ENCODE results near the gene PRKG1.
"Not testable (repeated sequence)": the region's sequence is repeated elsewhere in the genome, so short reads cannot be mapped to it uniquely, and the experiment has no call there.

PRKG1 gene

DNA sequence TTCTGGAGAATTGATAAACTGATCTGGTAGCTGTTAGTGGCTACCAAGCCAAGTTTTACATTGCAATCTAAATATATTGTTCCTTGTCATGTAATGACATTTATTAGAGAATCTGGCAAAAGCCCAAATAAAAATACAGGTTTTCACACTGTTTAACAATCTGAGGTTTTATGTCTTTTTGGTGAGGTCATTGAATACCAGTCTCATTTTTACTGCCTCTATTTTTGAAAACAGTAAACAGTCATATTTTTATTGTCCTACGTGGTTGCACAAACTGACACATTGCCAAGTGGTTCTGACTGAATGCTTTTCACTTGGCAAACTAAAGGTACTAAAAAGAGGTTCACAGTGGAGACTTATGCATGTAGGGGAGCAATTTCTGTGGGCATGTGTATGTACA is 157.5 kb downstream of the PRKG1 start:
- DNase-seq: no peak

DNA sequence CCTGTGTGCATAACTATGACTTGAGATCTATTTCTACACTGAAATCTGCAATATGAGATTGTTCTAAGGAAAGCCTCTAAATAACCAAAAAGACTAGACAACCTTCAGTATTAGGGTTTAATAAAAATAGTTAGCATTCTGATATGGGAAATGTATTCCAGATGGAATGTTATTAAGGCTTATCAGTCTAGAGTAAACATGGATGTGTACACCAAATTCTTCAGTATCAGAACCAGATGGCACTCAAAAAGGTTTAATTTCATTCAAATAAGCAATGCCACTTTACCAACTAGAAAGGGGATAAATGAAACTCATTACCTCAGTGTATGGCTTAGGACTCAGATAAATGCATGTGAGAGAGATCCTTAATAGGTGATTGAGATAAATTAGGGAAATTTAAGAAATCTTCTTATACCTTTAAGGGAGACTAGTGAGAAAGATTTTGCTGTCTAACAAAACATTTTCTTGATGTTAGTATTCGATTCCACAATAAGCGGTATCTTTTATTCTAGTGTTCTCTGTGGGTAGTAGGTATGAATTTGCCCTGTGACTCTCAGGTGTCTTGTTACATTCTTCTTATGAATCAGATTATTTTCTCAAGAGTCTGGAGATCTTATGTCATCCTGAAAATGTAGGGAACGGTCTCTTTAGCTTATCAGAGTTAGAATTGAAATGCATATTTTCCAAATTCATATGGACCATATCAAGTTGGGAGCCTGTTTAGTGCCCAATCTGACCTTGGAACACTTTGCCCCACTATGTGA is 159.2 kb downstream of the PRKG1 start:
- no peak for DNase-seq

DNA sequence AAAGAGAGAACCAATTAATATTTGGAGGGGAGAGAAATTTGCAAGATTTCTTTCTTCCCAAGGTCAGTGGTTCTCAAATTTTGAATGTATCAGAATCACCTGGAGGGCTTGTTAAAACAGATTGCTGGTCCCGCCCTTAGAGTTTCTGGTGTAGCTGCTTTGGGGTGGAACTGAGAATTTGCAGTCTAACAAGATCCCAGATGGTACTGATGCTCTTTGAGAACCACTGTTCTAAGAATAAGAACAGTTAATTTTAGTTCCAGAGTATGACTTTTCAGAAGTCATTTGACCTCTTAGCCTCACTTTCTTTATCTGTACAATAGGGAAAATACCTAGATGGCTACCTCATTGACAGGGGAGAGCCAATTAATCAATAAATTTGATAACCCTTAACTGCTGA is 161.6 kb downstream of the PRKG1 start:
- no peak for DNase-seq

DNA sequence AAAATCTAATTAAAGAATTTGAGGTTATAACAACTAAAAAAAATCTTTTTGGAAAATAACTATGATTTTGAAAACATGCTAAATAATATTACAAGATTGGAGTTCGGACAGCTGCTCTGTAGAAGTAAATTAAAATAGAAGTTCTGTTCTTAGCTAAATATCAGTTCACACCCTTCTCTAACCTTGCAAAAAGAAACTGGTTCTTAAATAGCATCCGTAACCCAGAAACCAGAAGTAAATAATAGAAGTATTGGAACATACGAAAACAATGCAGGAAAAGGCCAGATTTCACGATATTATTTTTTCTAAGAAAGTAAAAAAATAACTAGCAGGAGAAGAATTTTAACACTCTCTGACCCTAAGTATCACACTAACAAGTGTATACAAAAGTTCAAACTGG is 164.7 kb downstream of the PRKG1 start:
- no peak for DNase-seq

DNA sequence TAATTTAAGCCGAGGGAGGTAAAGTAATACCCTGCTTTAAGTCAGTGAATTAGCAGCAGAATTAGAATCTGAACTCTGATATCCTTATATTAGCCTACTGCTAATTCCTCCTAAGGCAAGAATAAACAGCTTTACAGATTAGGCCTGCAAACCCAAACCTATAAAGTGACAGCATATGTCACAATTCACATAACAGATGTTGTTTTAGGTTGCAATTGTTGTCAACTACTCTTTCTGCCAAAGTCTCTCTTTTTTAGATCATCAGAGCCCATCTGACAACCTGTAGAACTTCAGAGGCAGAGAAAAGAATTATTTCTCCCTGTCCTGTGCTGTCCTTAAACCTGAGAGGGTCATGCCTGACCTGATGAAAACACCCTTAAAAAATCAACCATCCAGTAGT is 167.2 kb downstream of the PRKG1 start:
- DNase-seq: no peak

DNA sequence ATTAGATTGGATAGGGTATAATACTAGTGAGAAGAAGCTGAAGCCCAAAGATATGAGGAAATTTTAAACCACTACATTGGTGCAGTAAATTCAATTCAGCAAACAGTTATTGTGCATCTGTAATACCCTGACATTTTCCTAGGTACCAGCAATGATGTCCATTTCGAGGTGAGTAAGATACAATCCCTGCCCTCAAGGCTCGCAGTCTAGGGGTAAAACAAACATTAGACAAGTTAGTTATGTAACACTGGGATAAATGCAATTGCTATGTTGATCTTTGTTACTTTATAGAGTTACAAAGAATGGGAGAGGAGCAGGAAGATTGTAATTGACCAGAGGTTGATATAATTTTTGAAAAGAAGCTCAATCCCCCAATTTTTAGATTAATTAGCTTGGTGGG is 168.1 kb downstream of the PRKG1 start:
- DNase-seq: no peak

DNA sequence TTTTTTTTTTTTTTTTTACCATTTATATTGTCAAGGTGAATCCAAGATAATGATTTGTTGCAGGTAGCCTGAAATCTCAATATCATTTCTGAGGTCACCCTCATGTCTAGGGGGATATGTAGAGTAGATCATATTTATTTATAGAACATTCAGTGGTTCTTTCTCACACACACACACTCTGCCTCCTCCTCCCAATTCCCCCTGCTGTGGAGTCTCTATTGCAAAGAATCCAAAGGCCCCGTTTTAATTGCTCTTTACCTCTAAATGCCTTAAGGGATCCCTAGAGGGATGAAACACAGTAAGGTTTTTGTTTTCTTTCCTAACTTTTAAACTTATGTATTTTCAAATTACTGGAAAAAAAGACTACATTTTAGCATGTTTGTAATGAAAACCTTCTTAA is 170.0 kb downstream of the PRKG1 start:
- no peak for DNase-seq

DNA sequence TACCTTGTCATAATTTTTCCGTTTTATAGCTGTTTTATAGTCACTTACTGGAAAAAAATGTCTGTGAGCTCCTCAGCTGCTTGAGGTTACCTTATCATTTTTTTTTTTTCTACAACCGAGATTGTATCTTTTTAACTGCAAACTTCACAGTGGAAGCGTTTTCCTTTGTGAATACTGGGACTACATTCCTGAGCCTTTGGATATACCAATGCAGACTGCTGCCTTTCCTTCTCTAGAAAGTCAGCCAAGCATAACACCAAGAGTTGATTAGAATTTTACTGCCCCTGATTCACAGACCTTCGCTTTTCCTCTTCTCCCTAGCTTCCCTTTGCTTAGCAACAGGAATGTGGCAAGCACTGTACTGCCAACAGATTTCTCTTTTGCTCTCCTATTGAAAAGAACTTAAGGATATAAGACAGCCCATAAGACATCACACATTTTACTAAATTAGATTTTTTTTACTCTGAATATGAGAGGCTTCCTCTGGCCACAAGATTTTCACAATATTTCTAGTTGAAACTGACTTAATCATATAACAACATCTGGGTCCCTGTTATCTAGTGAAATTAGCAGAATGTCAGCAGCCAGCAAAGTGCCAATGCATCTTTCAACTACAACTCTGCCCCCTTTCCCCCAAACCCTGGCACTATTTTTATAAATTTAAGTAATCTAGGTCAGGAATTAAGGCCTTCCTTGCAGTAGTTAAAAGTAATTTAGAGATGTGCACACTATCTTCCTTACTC is 170.6 kb downstream of the PRKG1 start:
- DNase-seq: no peak

DNA sequence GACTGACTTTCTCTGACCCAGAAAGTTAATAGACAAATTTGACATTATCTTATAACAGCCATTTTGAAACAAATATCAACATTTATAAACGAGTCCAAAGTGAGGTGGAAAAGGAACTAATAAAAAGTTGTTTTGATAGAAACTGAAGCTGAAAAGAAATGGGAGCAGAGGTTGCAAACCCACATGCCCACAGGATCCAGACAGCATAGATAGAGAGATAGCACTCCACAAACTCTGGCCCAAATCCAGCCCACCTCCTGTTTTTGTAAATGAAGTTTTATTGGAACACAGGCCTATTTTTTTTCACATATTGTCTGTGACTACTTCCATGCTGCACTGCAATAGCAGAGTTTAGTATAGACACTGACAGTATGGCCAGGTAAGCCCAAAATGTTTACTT is 171.9 kb downstream of the PRKG1 start:
- DNase-seq: no peak

DNA sequence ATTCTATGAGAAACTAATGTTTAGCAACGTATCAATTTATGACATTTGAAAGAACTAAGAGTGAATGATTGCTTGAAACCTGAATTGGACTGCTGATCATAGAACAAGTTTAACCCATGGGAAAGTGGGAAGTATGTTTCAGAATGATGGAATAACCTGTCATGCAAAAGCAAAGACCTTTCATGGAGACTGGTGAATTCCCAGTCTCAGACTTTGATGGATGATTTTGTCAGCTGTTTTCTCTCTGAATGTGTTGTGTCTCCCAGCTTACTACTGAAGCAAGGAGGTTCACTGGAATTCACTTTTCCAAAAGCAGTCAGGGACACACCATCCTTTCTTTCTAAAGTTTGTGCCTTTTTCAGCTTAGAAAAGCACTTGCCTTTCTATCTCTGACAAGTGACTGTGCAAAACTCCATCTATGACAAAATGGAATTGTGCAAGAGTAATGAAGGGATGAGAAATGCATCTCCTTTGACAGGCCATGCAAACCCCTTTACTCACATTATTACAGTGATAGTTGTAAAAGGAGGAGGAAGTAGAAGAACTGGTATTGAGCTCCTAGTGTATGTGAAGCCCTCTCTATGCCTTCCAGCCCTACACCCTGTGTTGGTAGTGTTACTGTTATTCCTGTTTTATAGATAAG is 176.1 kb downstream of the PRKG1 start:
- DNase-seq: no peak

DNA sequence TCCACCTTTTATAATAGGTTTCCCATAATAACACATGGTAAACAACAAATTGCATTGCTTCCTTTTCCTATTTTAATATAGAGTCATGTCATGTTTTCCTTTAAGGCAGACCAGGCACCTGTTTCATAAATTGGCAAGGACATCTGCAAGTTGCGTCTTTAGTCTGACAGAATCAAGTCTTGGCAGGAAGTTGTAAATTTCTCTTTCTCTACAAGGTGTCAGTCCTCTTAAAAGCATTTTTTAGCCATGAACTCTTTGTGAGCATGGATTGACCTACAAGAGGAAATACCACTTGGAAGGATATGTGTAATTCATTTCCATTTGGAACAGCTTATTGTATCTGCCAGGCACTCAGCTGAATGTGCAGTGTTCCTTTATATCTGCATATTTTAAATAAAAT is 176.8 kb downstream of the PRKG1 start:
- DNase-seq: no peak

DNA sequence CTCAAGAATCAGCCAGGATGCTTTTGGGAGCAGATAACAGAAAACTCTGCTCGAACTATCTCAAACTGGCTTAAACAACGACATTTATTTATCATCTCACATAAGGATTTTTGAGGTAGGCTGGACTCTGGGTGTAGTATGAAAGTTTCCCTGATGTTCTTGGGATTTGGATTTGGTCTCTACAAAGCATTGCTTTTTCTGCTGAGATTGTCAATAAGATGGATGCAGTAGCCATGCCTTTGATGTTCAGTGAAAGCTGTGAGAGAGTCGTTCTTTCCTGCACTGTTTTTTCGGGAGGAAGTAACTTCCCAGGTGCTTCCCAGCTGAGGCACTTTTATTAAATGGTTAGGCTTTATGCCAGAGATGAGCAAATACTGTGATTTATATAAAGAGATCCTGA is 181.1 kb downstream of the PRKG1 start:
- DNase-seq: no peak

DNA sequence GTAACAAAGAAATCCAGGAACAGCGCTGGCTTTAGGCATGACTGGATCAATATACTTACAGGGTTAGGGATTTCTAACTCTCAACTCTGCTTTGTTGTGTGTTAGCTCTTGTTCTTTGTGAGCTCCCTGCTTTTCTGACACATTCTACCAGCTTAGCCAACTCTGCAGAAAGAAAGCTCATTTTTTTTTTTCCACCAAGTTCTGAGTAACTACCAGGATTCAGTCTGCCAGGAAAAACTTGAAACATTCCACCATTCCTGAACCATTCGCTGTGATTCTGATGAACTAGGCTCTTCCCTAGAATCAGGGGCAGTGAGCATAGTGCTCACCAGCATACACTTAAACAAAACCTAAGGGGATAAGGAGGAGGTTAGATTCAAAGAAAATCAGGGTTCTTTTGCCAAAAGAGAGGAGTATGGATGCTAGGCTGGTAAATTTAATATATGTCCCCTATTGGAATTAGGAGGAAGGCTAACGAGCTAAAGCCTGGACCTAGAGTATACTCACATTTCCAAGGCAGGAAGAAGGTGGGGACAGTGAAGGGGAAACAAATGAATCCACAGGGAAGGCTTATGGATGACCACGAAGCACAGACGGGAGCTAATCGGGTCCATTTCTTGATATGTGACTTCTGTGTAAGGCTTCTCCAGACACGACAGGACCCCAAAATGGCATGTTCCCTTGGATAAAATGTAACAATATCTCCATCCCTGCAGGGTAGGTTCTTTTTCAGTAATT is 183.4 kb downstream of the PRKG1 start:
- DNase-seq: no peak

DNA sequence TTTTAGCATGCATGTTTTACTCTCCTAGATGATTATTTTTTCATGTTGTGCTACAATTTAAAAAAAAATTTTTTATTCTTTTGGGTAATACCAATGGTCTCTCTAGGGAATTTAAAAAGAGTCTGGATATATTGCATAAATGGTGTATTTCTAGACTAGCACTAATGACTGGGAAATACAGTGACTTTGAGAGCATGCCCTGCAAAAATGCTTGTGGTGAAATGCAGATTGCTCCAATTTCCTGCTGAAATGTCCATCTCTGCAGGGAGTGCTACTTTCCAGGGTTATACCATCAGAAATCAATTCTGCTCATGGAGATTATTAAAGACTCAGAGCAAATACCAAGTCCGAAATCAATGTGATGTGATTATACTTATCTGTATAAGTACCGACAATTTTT is 186.1 kb downstream of the PRKG1 start:
- no peak for DNase-seq

DNA sequence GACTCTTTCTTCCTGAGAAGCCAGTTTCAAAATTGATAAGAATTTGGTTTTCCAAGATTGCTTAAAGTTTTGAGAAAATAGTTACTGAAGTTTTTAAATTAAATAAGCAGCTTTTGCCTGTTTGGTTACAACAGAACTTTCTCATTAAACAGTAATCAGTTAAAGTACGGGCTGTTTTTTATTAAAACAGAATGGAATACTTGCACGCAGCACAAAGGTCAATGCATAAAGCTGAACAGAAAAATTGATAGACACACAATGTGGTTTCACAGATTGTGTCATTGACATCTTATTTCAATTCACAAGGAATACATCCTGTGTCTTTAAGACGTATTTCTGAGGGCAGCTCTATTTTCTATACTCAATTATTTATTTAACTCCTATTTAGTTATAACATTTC is 192.2 kb downstream of the PRKG1 start:
- no peak for DNase-seq

DNA sequence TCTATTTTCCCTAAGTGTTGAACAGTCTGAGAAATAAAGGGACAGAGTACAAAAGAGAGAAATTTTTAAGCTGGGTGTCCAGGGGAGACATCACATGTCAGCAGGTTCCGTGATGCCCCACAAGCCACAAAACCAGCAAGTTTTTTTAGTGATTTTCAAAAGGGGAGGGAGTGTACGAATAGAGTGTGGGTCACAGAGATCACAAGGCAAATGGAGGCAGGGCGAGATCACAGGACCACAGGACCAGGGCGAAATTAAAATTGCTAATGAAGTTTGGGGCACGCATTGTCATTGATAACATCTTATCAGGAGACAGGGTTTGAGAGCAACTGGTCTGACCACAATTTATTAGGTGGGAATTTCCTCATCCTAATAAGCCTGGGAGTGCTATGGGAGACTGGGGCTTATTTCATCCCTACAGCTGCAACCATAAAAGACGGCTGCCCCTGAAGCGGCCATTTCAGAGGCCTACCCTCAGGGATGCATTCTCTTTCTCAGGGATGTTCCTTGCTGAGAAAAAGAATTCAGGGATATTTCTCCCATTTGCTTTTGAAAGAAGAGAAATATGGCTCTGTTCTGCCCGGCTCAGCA is 193.8 kb downstream of the PRKG1 start:
- not testable (repeated sequence) for DNase-seq

DNA sequence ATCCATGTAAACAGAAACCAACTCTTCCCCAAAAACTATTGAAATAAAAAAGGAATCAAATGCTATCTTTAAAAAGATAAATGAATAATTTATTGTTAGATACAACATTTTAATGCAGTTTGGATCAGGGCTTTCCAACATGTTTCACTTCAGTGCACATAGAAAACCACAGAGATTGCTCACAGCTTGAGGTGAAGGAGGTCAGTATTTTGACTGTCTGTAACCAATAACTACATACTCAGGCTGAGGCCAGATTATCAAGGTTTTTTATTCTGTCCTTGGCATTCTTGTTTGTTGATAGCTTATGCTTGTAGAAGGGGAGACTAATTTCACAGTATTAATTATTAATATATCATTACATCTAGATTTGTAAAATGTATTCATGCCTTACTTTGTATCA is 195.5 kb downstream of the PRKG1 start:
- no peak for DNase-seq

DNA sequence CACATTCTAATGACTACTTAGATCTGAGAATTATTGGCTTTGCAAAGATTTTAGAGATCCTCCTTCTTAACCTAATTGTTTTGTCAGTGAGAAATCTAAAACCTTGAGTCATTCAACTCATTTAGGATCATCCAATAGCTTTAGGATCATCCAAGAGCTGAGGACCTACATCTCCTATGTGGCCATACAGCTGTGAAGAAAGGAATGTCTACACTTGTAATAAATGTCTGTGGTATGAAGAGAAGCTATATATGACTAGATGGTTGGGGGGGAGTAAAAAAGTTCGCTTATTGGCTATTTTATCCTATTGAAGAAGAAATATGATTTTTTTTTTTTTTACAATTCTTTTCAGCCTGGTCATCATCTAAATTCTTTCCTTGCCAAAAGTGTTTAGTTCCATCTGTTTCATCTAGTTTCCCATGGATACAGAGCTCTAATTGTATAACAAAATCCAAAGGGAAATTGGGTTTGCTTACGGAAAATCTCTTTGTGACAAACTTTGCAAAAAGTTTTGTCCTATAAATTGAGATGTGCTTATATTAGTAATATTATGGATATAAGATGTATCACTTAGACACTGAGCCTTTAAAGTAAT is 196.7 kb downstream of the PRKG1 start:
- DNase-seq: no peak

DNA sequence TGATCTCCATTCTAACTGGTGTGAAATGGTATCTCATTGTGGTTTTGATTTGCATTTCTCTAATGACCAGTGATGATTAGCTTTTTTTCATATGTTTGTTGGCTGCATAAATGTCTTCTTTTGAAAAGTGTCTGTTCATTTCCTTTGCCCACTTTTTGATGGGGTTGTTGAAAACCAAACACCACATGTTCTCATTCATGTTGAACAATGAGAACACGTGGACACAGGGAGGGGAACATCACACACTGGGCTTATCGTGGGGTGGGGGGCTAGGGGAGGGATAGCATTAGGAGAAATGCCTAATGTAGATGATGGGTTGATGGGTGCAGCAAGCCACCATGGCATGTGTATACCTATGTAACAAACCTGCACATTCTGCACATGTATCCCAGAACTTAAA is 197.8 kb downstream of the PRKG1 start:
- not testable (repeated sequence) for DNase-seq

DNA sequence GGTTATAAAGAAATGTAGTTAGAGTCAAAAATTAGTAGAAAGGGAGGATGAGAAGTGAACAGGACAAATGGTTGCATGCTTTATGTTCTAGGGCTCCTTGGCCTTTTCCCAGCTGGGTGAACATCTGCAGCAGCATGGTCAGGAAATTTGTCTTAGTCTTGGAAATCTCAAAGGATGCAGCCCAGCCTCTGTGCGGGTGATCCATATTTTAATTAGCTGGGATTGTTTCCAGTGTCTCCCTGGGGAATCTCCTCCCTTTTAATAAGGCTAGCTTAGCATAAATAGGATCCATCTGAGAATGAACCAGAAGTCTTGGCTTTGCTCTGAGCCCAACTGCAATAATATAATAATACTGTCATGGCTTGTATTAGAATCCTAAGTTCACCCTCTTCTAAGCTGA is 198.3 kb downstream of the PRKG1 start:
- no peak for DNase-seq

DNA sequence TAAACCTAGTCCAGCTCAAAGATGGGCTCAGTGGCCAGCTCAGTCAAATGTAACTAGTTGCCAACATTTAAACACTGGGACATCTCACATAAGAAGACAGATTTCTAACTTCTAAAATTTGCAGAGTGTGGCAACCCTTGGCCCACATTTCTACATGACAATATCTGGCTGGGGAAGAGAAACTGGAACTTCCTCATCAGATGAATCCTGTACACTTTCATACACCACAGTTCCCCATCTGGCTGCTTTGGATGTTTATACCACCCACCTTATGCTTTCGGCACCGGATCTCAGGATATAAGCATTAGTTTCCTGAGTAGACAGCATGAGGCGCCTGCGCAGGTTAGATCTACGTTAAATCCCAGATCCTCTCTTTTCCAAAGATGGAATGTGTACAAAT is 199.3 kb downstream of the PRKG1 start:
- no peak for DNase-seq

DNA sequence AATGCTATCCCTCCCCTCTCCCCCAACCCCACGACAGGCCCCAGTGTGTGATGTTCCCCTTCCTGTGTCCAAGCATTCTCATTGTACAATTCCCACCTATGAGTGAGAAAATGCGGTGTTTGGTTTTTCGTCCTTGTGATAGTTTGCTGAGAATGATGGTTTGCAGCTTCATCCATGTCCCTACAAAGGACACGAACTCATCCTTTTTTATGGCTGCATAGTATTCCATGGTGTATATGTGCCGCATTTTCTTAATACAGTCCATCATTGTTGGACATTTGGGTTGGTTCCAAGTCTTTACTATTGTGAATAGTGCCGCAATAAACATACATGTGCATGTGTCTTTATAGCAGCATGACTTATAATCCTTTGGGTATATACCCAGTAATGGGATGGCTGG is 201.8 kb downstream of the PRKG1 start:
- DNase-seq: not testable (repeated sequence)

DNA sequence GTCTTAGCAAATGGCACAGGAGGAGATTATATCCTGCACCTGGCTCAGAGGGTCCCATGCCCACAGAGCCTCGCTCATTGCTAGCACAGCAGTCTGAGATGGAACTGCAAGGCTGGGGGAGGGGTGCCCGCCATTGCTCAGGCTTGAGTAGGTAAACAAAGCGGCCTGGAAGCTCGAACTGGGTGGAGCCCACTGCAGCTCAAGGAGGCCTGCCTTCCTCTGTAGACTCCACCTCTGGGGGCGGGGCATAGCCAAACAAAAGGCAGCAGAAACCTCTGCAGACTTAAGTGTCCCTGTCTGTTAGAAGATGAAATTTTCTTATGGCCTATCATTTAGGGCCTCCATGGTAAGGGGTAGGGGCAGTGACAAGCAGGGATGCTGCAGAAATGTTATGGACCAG is 207.1 kb downstream of the PRKG1 start:
- not testable (repeated sequence) for DNase-seq

All from activated CD4-positive, alpha-beta T cell treated with anti-CD3 and anti-CD28 coated beads for 1 hour (primary cell).